Smooth muscle cell (in vitro differentiated cells): ENCODE measurements around the gene NCAPD3. TPM values are rescaled to one million over a fixed set of nuclear protein-coding genes. Genes with fewer than 3 reads are reported as not detected.

ENCODE experiments used
- DNase-seq: peaks from one replicate; lab custom pipeline; 2025; ENCODE audit not compliant: unreplicated experiment; lab: John Stamatoyannopoulos, UW
- H2AFZ ChIP-seq: fragments of 200-600 bp; sonication (generic); 2 replicates; pipeline ENCODE4 v1.6.0; 2016; ENCODE audit warnings: antibody characterized with exemption, low read depth, mild to moderate bottlenecking
- H3F3A ChIP-seq: fragments of 200-600 bp; sonication (generic); 2 replicates; pipeline ENCODE4 v1.6.0; 2017; ENCODE audit warnings: antibody characterized with exemption, low read depth
- H3K27ac ChIP-seq: fragments of 200-600 bp; sonication (generic); 2 replicates; pipeline ENCODE4 v1.5.1; 2016; ENCODE audit warnings: low read depth, mild to moderate bottlenecking
- H3K27me3 ChIP-seq: fragments of 200-600 bp; sonication (generic); 2 replicates; pipeline ENCODE4 v1.6.1; 2016; ENCODE audit warnings: low read depth, mild to moderate bottlenecking
- H3K36me3 ChIP-seq: fragments of 200-600 bp; sonication (generic); 2 replicates; pipeline ENCODE4 v1.5.1; 2016; ENCODE audit warnings: low read depth
- H3K4me1 ChIP-seq: fragments of 200-600 bp; sonication (generic); 2 replicates; pipeline ENCODE4 v1.5.1; 2016; ENCODE audit warnings: low read depth
- H3K4me2 ChIP-seq: fragments of 200-600 bp; sonication (generic); 2 replicates; pipeline ENCODE4 v1.6.0; 2016; ENCODE audit warnings: mild to moderate bottlenecking
- H3K4me3 ChIP-seq: fragments of 200-600 bp; sonication (generic); 2 replicates; pipeline ENCODE4 v1.5.1; 2016; ENCODE audit warnings: mild to moderate bottlenecking
- H3K79me2 ChIP-seq: fragments of 200-600 bp; sonication (generic); 2 replicates; pipeline ENCODE4 v1.6.0; 2016; ENCODE audit warnings: low read depth, mild to moderate bottlenecking
- H3K9ac ChIP-seq: fragments of 200-600 bp; sonication (generic); 2 replicates; pipeline ENCODE4 v1.6.0; 2016; ENCODE audit warnings: low read depth
- H3K9me3 ChIP-seq: fragments of 200-600 bp; sonication (generic); replicated peaks from 2 replicates; pipeline ENCODE4 v1.5.1; 2016; ENCODE audit warnings: low read depth
- H4K20me1 ChIP-seq: fragments of 200-600 bp; sonication (generic); 2 replicates; pipeline ENCODE4 v1.6.0; 2016; ENCODE audit warnings: low read depth
- WGBS: methylation state at CpG from one replicate; pipeline ENCODE4 v1.1.7; 2016; ENCODE audit warnings: low lambda C conversion rate; 5-methylcytosine and 5-hydroxymethylcytosine counted together
- polyA plus RNA-seq: library from polyadenylated mRNA; unstranded; fragments of >200 nt; fragmentation: Nextera tagmentation; extraction: Ambion mirVana; gene quantifications from 2 replicates; pipeline ENCODE4 v1.2.1, GENCODE V29; 2016
- total RNA-seq: library from RNA; depleted of rRNA; stranded (reverse); fragments of >200 nt; gene quantifications from 2 replicates; pipeline ENCODE4 v1.2.3, GENCODE V29; 2014
- TF ChIP-seq, protein P1 (sequence below): fragments of 200-600 bp; sonication (generic); IDR thresholded peaks from 2 replicates; pipeline ENCODE4 v1.5.1; 2017; ENCODE audit warnings: borderline replicate concordance, mild to moderate bottlenecking, antibody characterized with exemption; ENCODE audit not compliant: insufficient read depth, poor library complexity, severe bottlenecking

NCAPD3 gene
- total and polyA plus RNA-seq, 2 experiments from 2014 or later: 6.6 to 11.0 TPM

DNA sequence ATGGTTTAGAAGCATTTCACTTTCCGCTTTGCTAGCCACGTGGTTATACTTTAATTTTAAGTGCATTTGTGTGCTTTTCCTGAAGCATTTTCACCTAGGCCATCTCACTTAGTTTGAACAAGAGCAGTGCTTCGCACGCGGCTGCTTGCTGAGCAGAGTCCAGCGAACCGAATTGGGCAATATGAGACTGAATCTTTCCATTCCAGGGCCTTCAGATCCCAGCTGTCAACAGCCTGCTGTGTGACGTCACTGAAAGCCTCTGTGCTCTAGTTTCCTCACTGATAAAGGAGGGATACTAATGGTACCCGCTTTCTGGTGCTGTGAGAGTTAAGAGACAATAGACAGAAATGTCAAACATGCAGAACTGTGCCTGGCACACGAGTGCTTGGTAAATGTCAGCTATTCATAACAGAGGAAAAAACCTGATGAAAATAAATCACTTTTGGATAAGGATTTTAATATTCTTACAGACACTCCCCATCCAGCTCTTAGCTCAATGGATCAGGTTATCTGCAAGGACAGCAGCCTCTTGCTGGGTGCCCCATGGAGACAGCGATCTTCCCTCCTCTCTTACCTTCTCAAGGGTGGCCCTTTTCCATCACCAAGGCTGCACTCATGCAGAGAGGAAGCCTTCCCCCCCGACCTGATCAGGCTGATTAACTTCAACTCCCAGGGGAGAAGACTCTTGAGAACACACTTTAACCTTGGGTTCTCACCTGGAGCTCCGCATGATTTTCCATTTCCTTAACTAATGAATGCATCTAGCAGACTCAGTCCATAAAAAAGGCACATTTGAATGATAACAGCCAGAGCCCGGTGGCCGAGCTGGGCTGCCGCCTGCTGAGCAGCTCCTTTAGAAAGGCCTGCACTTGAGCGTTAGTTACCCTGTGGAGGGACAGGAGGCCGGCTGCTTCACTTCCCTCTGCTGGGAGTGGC is 48.9 kb upstream of the NCAPD3 start:
- H3K27me3 ChIP-seq: peaks cover 67% of the 10 kb centered on the region
- DNase-seq: no peak
- no peak overlapping the region for H3K27ac ChIP-seq
- H4K20me1 ChIP-seq: no peaks in the 10 kb centered on the region
- H3F3A ChIP-seq: no peaks in the 10 kb centered on the region
- no peaks in the 10 kb centered on the region for H3K79me2 ChIP-seq
- no peak overlapping the region for H3K4me3 ChIP-seq
- TF ChIP-seq, protein P1, sequence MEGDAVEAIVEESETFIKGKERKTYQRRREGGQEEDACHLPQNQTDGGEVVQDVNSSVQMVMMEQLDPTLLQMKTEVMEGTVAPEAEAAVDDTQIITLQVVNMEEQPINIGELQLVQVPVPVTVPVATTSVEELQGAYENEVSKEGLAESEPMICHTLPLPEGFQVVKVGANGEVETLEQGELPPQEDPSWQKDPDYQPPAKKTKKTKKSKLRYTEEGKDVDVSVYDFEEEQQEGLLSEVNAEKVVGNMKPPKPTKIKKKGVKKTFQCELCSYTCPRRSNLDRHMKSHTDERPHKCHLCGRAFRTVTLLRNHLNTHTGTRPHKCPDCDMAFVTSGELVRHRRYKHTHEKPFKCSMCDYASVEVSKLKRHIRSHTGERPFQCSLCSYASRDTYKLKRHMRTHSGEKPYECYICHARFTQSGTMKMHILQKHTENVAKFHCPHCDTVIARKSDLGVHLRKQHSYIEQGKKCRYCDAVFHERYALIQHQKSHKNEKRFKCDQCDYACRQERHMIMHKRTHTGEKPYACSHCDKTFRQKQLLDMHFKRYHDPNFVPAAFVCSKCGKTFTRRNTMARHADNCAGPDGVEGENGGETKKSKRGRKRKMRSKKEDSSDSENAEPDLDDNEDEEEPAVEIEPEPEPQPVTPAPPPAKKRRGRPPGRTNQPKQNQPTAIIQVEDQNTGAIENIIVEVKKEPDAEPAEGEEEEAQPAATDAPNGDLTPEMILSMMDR: no peak
- no peaks in the 10 kb centered on the region for H3K9me3 ChIP-seq
- no peak overlapping the region for H3K9ac ChIP-seq
- H3K36me3 ChIP-seq: no peaks in the 10 kb centered on the region
- no peak overlapping the region for H2AFZ ChIP-seq
- no peak overlapping the region for H3K4me2 ChIP-seq
- H3K4me1 ChIP-seq: peaks cover 17% of the 10 kb centered on the region
- WGBS: 23% methylated on average over 18 of the region's 18 CpGs

DNA sequence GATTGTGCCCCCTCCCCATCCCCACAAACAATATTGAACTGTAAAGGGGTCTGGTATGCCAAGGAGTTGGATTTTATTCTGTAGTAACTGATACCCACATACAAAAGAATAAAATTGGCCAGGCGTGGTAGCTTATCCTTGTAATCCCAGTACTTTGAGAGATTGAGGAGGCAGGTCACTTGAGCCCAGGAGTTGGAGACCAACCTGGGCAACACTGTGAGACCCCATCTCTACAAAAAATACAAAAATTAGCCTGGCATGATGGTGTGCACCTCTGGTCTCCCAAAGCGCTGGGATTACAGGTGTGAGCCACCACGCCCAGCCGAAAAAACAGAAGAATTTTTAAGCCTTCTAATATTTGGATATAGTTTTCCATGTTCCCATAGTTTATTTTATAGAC is 48.2 kb upstream of the NCAPD3 start:
- TF ChIP-seq, protein P1: no peak
- no peak overlapping the region for H3K4me3 ChIP-seq
- no peaks in the 10 kb centered on the region for H3K9me3 ChIP-seq
- WGBS: 93% methylated on average over 4 of the region's 4 CpGs
- peaks cover 61% of the 10 kb centered on the region for H3K27me3 ChIP-seq
- no peaks in the 10 kb centered on the region for H3K79me2 ChIP-seq
- H3F3A ChIP-seq: no peaks in the 10 kb centered on the region
- H2AFZ ChIP-seq: no peak overlapping the region
- no peaks in the 10 kb centered on the region for H3K36me3 ChIP-seq
- no peak for DNase-seq
- no peak overlapping the region for H3K4me2 ChIP-seq
- H3K4me1 ChIP-seq: peaks cover 16% of the 10 kb centered on the region
- no peak overlapping the region for H3K9ac ChIP-seq
- H4K20me1 ChIP-seq: no peaks in the 10 kb centered on the region
- no peak overlapping the region for H3K27ac ChIP-seq

DNA sequence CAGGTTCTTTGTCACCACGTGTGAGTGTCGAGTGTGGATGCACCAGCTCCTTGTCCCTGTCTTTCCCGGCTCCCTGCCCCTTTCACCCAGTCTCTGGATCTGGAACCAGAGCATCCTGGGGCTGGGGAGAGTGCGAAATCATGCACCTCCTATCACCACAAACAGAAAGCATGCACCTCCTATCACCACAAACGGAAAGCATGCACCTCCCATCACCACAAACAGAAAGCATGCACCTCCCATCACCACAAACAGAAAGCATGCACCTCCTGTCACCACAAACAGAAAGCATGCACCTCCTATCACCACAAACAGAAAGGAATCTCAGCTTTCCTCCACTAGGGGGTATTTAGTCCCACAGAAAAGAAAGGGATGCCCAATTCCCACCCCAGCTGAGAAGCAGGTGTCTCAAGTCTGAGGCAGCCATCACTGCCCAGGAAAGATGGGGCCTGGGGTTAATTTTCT is 46.5 kb upstream of the NCAPD3 start:
- Histone ChIP-seq H4K20me1 (no peaks in the 10 kb centered on the region), H3K4me1 (no peaks in the 10 kb centered on the region), H3K27ac (no peak overlapping the region), H3K36me3 (no peaks in the 10 kb centered on the region), H2AFZ (no peak overlapping the region), H3K9me3 (no peaks in the 10 kb centered on the region), H3F3A (no peaks in the 10 kb centered on the region), H3K4me2 (no peak overlapping the region), H3K9ac (no peak overlapping the region), H3K27me3 (peaks cover 44% of the 10 kb centered on the region), H3K79me2 (no peaks in the 10 kb centered on the region), H3K4me3 (no peak overlapping the region)
- TF ChIP-seq, protein P1: peak; percentile 8
- WGBS: 64% methylated on average over 5 of the region's 5 CpGs
- DNase-seq: no peak
